Mammary epithelial cell (primary cell): ENCODE results near the gene CREG2.
A peak's percentile ranks its signal among the peaks of the same experiment; 100 is the strongest.

Source experiments
- CTCF ChIP-seq, 2 donors: IDR thresholded peaks in 1 of 2; conservative IDR thresholded peaks in 1 of 2; 2 replicates each; pipeline ENCODE4 v1.5.1; 2011 to 2012; ENCODE audit warnings: inconsistent platforms in 2 of 2, low read length in 2 of 2, mild to moderate bottlenecking in 2 of 2, control low read depth in 1 of 2, low read depth in 1 of 2; ENCODE audit not compliant: insufficient read depth in 1 of 2; ENCODE audit errors: extremely low read depth in 1 of 2
- EZH2 ChIP-seq: IDR thresholded peaks from 2 replicates; pipeline ENCODE4 v1.6.1; 2012; ENCODE audit warnings: low read length, inconsistent platforms, borderline replicate concordance

- TF ChIP-seq CTCF (conservative IDR thresholded peaks at IDR 0.05 in 1 of 2, IDR thresholded peaks at IDR 0.05 in 1 of 2; ENCODE audit: extremely low read depth in 1 of 2, insufficient read depth in 1 of 2, low read depth in 1 of 2, low read length in 2 of 2) (peak; percentile 6 to 27), EZH2 (no peak)
These were observed 14.6 kb upstream of the CREG2 start for GRCh38 chr2:101401906-101402305.
